ENCODE data around the gene PRPF31.

DNA sequence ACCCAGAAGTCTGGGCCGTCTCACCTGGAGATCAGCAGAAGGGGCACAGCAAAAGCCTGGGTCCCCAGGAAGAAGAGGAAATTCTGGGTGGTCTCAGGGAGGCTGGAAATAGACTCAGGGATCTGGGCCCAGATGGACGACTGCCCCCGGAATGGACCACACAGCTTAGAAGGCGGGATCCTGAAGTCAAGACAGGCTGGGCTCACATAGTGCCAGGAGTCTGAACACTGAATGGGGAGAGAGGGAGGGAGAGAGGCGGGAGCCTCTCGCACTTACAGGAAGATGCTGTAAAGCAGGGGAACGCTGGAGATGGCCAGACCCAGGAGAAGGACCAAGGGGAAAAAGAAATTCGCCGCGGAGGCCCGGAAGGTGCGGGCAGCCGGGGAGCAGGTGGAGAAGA, 45.3 kb downstream of the PRPF31 start:
- TF ChIP-seq, protein P1, sequence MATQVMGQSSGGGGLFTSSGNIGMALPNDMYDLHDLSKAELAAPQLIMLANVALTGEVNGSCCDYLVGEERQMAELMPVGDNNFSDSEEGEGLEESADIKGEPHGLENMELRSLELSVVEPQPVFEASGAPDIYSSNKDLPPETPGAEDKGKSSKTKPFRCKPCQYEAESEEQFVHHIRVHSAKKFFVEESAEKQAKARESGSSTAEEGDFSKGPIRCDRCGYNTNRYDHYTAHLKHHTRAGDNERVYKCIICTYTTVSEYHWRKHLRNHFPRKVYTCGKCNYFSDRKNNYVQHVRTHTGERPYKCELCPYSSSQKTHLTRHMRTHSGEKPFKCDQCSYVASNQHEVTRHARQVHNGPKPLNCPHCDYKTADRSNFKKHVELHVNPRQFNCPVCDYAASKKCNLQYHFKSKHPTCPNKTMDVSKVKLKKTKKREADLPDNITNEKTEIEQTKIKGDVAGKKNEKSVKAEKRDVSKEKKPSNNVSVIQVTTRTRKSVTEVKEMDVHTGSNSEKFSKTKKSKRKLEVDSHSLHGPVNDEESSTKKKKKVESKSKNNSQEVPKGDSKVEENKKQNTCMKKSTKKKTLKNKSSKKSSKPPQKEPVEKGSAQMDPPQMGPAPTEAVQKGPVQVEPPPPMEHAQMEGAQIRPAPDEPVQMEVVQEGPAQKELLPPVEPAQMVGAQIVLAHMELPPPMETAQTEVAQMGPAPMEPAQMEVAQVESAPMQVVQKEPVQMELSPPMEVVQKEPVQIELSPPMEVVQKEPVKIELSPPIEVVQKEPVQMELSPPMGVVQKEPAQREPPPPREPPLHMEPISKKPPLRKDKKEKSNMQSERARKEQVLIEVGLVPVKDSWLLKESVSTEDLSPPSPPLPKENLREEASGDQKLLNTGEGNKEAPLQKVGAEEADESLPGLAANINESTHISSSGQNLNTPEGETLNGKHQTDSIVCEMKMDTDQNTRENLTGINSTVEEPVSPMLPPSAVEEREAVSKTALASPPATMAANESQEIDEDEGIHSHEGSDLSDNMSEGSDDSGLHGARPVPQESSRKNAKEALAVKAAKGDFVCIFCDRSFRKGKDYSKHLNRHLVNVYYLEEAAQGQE (IDR thresholded peaks at IDR 0.05; ENCODE audit: borderline replicate concordance) = no peak
- TF ChIP-seq, protein P2, sequence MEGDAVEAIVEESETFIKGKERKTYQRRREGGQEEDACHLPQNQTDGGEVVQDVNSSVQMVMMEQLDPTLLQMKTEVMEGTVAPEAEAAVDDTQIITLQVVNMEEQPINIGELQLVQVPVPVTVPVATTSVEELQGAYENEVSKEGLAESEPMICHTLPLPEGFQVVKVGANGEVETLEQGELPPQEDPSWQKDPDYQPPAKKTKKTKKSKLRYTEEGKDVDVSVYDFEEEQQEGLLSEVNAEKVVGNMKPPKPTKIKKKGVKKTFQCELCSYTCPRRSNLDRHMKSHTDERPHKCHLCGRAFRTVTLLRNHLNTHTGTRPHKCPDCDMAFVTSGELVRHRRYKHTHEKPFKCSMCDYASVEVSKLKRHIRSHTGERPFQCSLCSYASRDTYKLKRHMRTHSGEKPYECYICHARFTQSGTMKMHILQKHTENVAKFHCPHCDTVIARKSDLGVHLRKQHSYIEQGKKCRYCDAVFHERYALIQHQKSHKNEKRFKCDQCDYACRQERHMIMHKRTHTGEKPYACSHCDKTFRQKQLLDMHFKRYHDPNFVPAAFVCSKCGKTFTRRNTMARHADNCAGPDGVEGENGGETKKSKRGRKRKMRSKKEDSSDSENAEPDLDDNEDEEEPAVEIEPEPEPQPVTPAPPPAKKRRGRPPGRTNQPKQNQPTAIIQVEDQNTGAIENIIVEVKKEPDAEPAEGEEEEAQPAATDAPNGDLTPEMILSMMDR (IDR thresholded peaks at IDR 0.05; ENCODE audit: poor library complexity, severe bottlenecking) = no peak
- no peak for TF ChIP-seq POLR2AphosphoS5 (IDR thresholded peaks at IDR 0.05)
- no peak for TF ChIP-seq EZH2 (IDR thresholded peaks at IDR 0.05; ENCODE audit: borderline replicate concordance, insufficient read depth, low read length, poor library complexity, severe bottlenecking)
- TF ChIP-seq RAD21 (conservative IDR thresholded peaks at IDR 0.05) = no peak
- no peak for TF ChIP-seq EP300 (conservative IDR thresholded peaks at IDR 0.05; ENCODE audit: poor library complexity, severe bottlenecking)
- TF ChIP-seq SMC3 (conservative IDR thresholded peaks at IDR 0.05; ENCODE audit: poor library complexity) = no peak
- no peak for TF ChIP-seq TAF1 (IDR thresholded peaks at IDR 0.05; ENCODE audit: low read depth)

Data from neural cell (in vitro differentiated cells).